Breast epithelium (tissue), 4 donors: Measurements from ENCODE around the gene SSR4. TPM values are rescaled to one million over a fixed set of nuclear protein-coding genes. Genes with fewer than 3 reads are reported as not detected.

Experiments
- DNase-seq, 2 donors: peaks; one replicate each; pipeline ENCODE4 v3.0.0-alpha.2; 2019; ENCODE audit warnings: low spot score in 2 of 2
- H3K27ac ChIP-seq, 2 donors: fragments of 200-600 bp; sonication (generic) in 1 of 2; one replicate each; pipeline ENCODE4 v1.5.1; 2016 to 2019; ENCODE audit warnings: mild to moderate bottlenecking in 1 of 2
- H3K27me3 ChIP-seq, 2 donors: fragments of 200-600 bp; sonication (generic) in 1 of 2; one replicate each; pipeline versions ENCODE4 v1.5.1 to v1.6.0; 2017 to 2019; ENCODE audit warnings: control low read depth in 1 of 2, mild to moderate bottlenecking in 1 of 2
- H3K36me3 ChIP-seq: fragments of 200-600 bp; one replicate; pipeline ENCODE4 v1.5.1; 2019
- H3K4me1 ChIP-seq, 2 donors: fragments of 200-600 bp; sonication (generic); one replicate each; pipeline ENCODE4 v1.5.1; 2016 to 2019; ENCODE audit warnings: control low read depth in 1 of 2
- H3K4me3 ChIP-seq, 3 donors: fragments of 200-600 bp; sonication (generic); 1 replicate in 2 of 3; 2 replicates in 1 of 3; pipeline ENCODE4 v1.5.1; 2016 to 2019; ENCODE audit warnings: mild to moderate bottlenecking in 3 of 3, moderate library complexity in 2 of 3
- H3K9me3 ChIP-seq, 2 donors: fragments of 200-600 bp; sonication (generic) in 1 of 2; one replicate each; pipeline ENCODE4 v1.5.1; 2016 to 2019; ENCODE audit warnings: control low read depth in 1 of 2
- POLR2A ChIP-seq: fragments of 450-650 bp; IDR thresholded peaks from one replicate; pipeline ENCODE4 v1.6.1; 2016; ENCODE audit warnings: antibody characterized with exemption, mild to moderate bottlenecking, moderate library complexity
- POLR2AphosphoS5 ChIP-seq, 3 donors: sonication (generic); formaldehyde crosslinking; IDR thresholded peaks; one replicate each; pipeline ENCODE4 v1.6.1; 2017; ENCODE audit warnings: antibody characterized with exemption in 3 of 3
- intact Hi-C: fragments of 100-400 bp; cut with DNase I; formaldehyde crosslinking; loops from one replicate; pipeline ENCODE4 v1.15.1; 2023; ENCODE audit warnings: low total_unique reads
- total RNA-seq, 3 donors: library from RNA; depleted of rRNA; stranded (reverse); fragments of >200 nt; gene quantifications; one replicate each; pipeline ENCODE4 v1.1.0, GENCODE V29; 2016
- TF ChIP-seq, protein P1 (sequence below), 3 donors: fragments of 450-650 bp; IDR thresholded peaks; one replicate each; pipeline ENCODE4 v1.5.1; 2016 to 2017; ENCODE audit warnings: antibody characterized with exemption in 3 of 3, mild to moderate bottlenecking in 3 of 3, moderate library complexity in 3 of 3

The SSR4 gene
- total RNA-seq, 3 donors from 2014 or later, result 112 to 252 (median 182) TPM

DNA sequence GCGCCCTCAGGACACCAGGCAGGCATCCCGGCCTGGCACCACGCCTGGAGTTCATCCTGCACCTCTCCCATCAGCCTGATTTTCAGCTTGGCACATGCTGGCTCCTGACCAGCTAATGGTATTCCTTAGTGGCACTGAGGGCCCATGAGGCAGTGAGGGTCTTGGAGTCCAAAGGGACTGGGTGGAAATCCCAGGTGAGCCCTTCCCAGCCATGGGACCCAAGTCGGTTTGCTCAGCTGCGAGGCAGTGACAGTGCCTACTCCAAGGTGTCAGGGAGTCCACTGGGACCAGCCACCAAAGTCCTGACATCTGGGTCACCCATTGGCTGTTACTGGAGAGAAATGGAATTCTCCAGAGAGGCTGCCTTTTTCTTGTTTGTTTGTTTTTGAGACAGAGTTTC lies 4.9 kb downstream of the SSR4 start:
- no peak overlapping the region for H3K27ac ChIP-seq
- no peak for TF ChIP-seq POLR2A
- DNase-seq, result no peak
- intact Hi-C loops, result loop anchor here (10.0 kb wide), 1 partner anchor 155 kb away; no protein-coding TSS in a partner anchor
- H3K36me3 ChIP-seq, result no peaks in the 10 kb centered on the region
- H3K27me3 ChIP-seq, result peaks cover 0 to 25% of the 10 kb centered on the region in 2 donors
- no peaks in the 10 kb centered on the region for H3K4me1 ChIP-seq
- no peak overlapping the region for H3K4me3 ChIP-seq
- peaks cover 11 to 18% of the 10 kb centered on the region in 2 donors for H3K9me3 ChIP-seq

DNA sequence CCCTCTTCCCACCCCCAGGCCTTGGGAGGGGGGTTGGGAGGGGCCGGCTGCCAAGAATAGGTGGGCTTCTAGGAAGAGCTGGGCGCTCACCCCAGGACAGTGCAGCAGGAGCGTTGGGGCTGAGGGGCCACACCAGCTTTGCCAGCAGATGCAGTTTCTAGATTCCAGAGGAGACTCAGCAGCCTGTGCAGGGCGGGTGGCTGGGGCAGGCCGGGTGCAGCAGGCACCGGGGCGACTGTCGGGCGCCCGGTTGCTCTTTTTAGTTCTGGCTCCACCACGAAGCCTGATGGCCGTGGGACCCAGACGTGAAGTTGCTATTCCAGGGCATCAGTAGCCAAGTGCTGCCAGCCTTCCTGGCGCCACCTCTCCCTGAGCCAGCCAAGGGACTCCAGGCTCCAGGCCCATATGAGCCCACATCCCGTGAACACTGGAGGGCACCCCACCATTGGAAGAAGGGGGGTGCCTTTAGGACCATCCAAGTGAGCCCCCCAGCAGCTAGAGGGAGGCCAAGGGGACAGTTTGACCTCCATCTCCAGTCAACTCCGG lies 5.8 kb downstream of the SSR4 start:
- H3K9me3 ChIP-seq, result peaks cover 6 to 18% of the 10 kb centered on the region in 2 donors
- H3K4me1 ChIP-seq, result no peaks in the 10 kb centered on the region
- H3K36me3 ChIP-seq, result no peaks in the 10 kb centered on the region
- H3K27ac ChIP-seq, result no peak overlapping the region
- H3K27me3 ChIP-seq, result peaks cover 0 to 26% of the 10 kb centered on the region in 2 donors
- TF ChIP-seq, protein P1, sequence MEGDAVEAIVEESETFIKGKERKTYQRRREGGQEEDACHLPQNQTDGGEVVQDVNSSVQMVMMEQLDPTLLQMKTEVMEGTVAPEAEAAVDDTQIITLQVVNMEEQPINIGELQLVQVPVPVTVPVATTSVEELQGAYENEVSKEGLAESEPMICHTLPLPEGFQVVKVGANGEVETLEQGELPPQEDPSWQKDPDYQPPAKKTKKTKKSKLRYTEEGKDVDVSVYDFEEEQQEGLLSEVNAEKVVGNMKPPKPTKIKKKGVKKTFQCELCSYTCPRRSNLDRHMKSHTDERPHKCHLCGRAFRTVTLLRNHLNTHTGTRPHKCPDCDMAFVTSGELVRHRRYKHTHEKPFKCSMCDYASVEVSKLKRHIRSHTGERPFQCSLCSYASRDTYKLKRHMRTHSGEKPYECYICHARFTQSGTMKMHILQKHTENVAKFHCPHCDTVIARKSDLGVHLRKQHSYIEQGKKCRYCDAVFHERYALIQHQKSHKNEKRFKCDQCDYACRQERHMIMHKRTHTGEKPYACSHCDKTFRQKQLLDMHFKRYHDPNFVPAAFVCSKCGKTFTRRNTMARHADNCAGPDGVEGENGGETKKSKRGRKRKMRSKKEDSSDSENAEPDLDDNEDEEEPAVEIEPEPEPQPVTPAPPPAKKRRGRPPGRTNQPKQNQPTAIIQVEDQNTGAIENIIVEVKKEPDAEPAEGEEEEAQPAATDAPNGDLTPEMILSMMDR (IDR thresholded peaks at IDR 0.05), result no peak
- TF ChIP-seq POLR2AphosphoS5 (IDR thresholded peaks at IDR 0.05) (no peak), POLR2A (no peak)
- intact Hi-C loops, result no loop called here
- H3K4me3 ChIP-seq, result no peak overlapping the region
- DNase-seq, result no peak

DNA sequence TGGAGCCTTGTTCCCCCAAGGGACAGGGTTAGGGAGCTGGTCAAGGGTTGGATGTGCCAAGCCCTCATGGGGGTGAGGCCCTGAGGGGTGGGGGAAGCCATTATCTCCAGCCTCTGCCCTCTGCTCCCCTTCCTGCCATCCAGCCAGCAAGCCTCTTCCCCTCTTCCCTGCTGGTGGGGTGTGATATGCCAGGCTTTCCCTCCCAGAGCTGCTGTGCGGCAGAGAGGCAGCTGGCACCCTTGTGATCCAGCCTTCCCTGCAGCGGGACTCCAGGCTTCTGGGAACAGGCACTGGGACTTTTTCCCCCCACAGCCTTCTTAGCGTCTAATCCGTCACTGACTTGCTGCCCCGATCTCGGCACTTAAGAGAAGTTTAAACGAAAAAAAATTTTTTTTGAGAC lies 6.3 kb downstream of the SSR4 start:
- Histone ChIP-seq H3K4me3 (no peak overlapping the region), H3K27me3 (peaks cover 0 to 31% of the 10 kb centered on the region in 2 donors), H3K27ac (no peak overlapping the region), H3K36me3 (no peaks in the 10 kb centered on the region), H3K9me3 (peaks cover under 1 to 18% of the 10 kb centered on the region in 2 donors), H3K4me1 (no peaks in the 10 kb centered on the region)
- DNase-seq, result no peak
- intact Hi-C loops, result no loop called here
- TF ChIP-seq POLR2AphosphoS5 (IDR thresholded peaks at IDR 0.05), result no peak
- TF ChIP-seq POLR2A, result no peak

DNA sequence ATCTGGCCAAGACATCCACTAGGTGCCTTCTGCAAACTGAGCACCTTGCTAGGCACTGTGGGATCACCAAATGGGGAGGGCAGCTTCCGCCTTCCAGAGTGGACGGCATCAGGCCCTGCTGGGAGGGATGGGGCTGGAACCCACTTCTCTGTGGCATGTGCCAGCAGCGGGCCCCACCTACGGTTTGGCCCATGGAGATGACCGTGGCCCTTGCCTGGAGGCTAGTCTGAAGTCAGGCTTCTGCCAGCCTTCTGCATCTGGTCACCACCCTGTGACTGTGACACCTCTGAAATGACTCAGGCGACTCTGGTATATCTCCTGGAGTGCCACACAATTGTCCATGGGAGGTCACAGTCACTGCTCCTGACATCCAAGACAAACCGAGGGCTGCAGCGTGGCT lies 7.2 kb downstream of the SSR4 start:
- Histone ChIP-seq H3K36me3 (no peaks in the 10 kb centered on the region), H3K4me3 (no peak overlapping the region), H3K27me3 (peaks cover 0 to 40% of the 10 kb centered on the region in 2 donors), H3K27ac (no peak overlapping the region), H3K4me1 (no peaks in the 10 kb centered on the region), H3K9me3 (peaks cover 0 to 16% of the 10 kb centered on the region in 2 donors)
- no peak for TF ChIP-seq POLR2AphosphoS5 (IDR thresholded peaks at IDR 0.05)
- TF ChIP-seq, protein P1 (IDR thresholded peaks at IDR 0.05), result no peak
- TF ChIP-seq POLR2A, result no peak
- intact Hi-C loops, result no loop called here
- no peak for DNase-seq

DNA sequence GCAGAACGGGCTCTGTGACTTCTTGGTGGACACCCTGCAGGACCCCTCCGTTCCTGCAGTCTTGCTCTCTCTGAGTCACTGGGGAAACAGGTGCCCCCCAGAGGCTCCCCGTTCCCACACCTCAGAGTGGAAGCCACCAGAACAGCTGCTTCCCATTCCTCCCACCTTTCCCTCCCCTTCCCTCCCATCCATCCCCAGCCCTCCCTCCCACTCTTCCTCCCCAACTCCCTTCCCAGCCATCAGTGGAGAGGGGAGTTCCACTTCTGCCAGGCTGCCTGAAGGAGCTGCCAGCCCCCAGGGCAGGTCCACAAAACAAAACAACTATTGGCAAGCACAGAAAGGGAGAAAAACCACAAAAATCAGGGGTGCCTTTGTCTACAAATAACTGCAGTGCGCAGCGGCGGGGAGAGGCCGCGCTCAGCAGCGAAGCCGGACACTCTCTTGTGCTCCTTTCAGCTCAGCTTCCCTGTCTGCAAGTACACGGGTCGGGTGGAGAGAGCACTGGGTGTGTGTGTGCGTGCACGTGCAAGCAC lies 8.1 kb downstream of the SSR4 start:
- Histone ChIP-seq H3K27ac (no peak overlapping the region), H3K4me3 (no peak overlapping the region), H3K27me3 (peaks cover 0 to 41% of the 10 kb centered on the region in 2 donors), H3K9me3 (peaks cover 0 to 8% of the 10 kb centered on the region in 2 donors), H3K36me3 (no peaks in the 10 kb centered on the region), H3K4me1 (no peaks in the 10 kb centered on the region)
- no peak for TF ChIP-seq POLR2AphosphoS5 (IDR thresholded peaks at IDR 0.05)
- TF ChIP-seq, protein P1 (IDR thresholded peaks at IDR 0.05), result no peak
- TF ChIP-seq POLR2A, result no peak
- no peak for DNase-seq
- intact Hi-C loops, result no loop called here

DNA sequence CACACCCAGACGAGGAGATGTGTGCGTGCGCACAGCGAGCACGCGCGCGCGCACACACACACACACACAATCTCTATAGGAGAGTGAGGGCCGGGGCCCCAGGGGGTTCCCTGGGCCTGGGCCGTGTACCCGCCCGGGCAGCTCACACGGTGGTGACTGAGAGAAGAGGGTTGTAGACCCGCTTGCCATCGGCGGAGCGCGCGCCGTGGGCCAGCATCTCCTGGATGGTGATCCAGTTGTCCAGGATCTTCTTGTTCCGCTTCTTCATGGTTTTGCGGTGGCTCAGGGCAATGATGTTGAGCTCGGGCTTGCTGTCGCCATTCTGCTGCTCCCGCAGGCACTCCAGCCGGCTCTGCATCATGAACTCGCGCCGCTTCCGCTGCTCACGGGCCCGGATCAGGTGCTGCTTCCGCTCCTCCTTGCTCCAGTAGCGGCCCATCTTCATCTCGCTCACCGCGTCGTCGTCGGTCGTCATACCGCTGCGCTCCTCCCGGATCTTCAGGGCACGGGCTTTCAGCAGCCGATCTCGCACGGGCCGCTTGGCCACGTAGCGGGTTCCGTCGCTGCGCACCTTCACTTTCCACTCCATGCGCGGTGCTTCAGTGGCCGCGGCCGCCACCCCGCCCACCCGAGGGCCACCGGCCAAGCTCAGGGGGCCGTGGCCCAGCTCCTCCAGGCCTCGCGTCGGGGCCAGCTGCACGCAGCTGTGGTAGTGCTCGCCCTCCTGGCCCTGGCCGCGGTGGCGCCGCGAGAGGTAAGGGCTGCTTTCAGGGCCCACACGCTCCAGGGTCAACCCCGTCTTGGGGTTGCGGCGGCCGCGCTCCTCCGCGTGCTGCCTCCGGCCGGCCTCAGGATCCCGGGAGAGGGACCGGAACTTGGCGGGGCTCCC lies 9.0 kb downstream of the SSR4 start:
- Histone ChIP-seq H3K4me1 (no peaks in the 10 kb centered on the region), H3K27ac (no peak overlapping the region), H3K36me3 (no peaks in the 10 kb centered on the region), H3K9me3 (peaks cover 0 to 7% of the 10 kb centered on the region in 2 donors), H3K27me3 (peaks cover 0 to 43% of the 10 kb centered on the region in 2 donors), H3K4me3 (no peak overlapping the region)
- TF ChIP-seq, protein P1 (IDR thresholded peaks at IDR 0.05), result no peak
- TF ChIP-seq POLR2A, result no peak
- TF ChIP-seq POLR2AphosphoS5 (IDR thresholded peaks at IDR 0.05), result no peak
- intact Hi-C loops, result no loop called here
- no peak for DNase-seq
